Natural killer cell (primary cell): ENCODE data around the gene LRRC1. TPM values are rescaled to one million over a fixed set of nuclear protein-coding genes. Genes with fewer than 3 reads are reported as not detected.

Experiments used
- ATAC-seq, 3 donors: fragments of 150-1000 bp in 2 of 3; fragments of 200-7000 bp in 1 of 3; cut with Tn5 transposase; 1 replicate in 1 of 3; 2 replicates in 2 of 3; pipeline ENCODE4 v1.10.0; 2021; ENCODE audit warnings: mild to moderate bottlenecking in 2 of 3, moderate library complexity in 2 of 3
- DNase-seq, 2 donors: peaks; one replicate each; pipeline versions ENCODE4 v3.0.0 to v3.0.0-alpha.2; 2013 to 2021; ENCODE audit warnings: mixed read lengths in 1 of 2
- H3K27ac ChIP-seq: one replicate; pipeline ENCODE4 v1.5.1; 2013; ENCODE audit warnings: mild to moderate bottlenecking, low read length
- H3K27me3 ChIP-seq: one replicate; pipeline ENCODE4 v1.6.1; 2013; ENCODE audit warnings: low read length; ENCODE audit not compliant: control insufficient read depth, insufficient read depth
- H3K36me3 ChIP-seq: one replicate; pipeline ENCODE4 v1.6.1; 2013; ENCODE audit warnings: low read length; ENCODE audit not compliant: control insufficient read depth, insufficient read depth
- H3K4me1 ChIP-seq: one replicate; pipeline ENCODE4 v1.6.1; 2013; ENCODE audit warnings: low read length; ENCODE audit not compliant: control insufficient read depth, insufficient read depth
- H3K4me3 ChIP-seq: one replicate; pipeline ENCODE4 v1.5.1; 2013; ENCODE audit warnings: low read length
- H3K9me3 ChIP-seq: one replicate; pipeline ENCODE4 v1.6.1; 2013; ENCODE audit warnings: low read length; ENCODE audit not compliant: control insufficient read depth, insufficient read depth
- H3K27ac Mint-ChIP-seq, 2 donors: one replicate each; pipeline ENCODE4 v1.8.0; 2022; ENCODE audit warnings: mild to moderate bottlenecking in 2 of 2, mixed read lengths in 2 of 2, moderate library complexity in 1 of 2
- H3K27me3 Mint-ChIP-seq, 2 donors: one replicate each; pipeline ENCODE4 v1.8.0; 2022; ENCODE audit warnings: low read depth in 2 of 2, mixed read lengths in 2 of 2
- H3K36me3 Mint-ChIP-seq: one replicate; pipeline ENCODE4 v1.8.0; 2022; ENCODE audit warnings: mixed read lengths
- H3K4me1 Mint-ChIP-seq, 2 donors: one replicate each; pipeline ENCODE4 v1.8.0; 2022; ENCODE audit warnings: mixed read lengths in 2 of 2
- H3K4me3 Mint-ChIP-seq: one replicate; pipeline ENCODE4 v1.8.0; 2022; ENCODE audit warnings: mild to moderate bottlenecking, moderate library complexity, mixed read lengths
- H3K9me3 Mint-ChIP-seq, 2 donors: one replicate each; pipeline ENCODE4 v1.8.0; 2022; ENCODE audit warnings: mixed read lengths in 2 of 2
- WGBS: methylation state at CpG from one replicate; pipeline ENCODE4 v1.1.7; 2013; ENCODE audit warnings: missing lambda C conversion rate; ENCODE audit not compliant: insufficient coverage; 5-methylcytosine and 5-hydroxymethylcytosine counted together
- intact Hi-C: fragments of 100-400 bp; cut with micrococcal nuclease; formaldehyde crosslinking; loops from one replicate; pipeline ENCODE4 v1.14.2; 2022
- total RNA-seq, 4 donors: library from RNA; stranded (reverse); fragments of 120-200 nt in 1 of 4; gene quantifications; one replicate each; pipeline versions ENCODE4 v1.2.3 to v1.2.4, GENCODE V29; 2013 to 2022
- TF ChIP-seq, protein P1 (sequence below): fragments of 200-600 bp; IDR thresholded peaks from one replicate; pipeline ENCODE4 v1.8.0; 2022; ENCODE audit warnings: antibody characterized with exemption

Gene LRRC1
- total RNA-seq, 3 donors from 2014 or later (not counting 1 experiment from before 2014, with no cell fraction given): 2.0 to 5.6 (median 3.7) TPM

DNA sequence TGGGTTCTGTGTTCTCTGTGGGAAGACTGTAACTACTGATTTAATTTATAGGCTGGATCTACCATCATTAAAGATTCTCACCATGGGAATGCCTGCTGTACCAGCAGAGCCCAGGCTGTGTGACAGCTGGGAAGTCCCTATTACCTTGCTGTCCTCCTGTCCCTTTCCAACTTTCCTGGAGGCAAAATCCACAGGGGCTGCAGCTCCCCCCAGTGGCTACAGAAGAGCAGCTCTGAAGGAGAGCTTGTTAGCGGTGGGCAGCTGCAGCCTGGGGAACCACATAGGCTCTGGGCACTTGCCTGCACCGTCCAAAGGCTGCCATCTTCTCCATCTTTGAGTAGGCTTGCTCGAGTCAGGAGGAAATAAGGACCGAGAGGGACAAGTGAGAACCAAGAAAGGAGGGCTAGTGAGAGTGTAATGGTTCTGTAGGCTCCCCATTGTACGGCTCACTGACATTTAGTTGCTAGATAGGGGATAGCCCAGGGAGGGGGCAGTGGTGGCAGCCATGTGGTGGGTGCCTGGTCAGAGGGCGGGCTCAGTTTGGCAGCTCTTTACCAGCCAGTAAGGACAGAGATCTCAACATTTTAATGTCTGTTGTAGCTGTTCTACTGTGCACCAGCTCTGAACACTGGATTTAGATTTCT is 161.4 kb downstream of the LRRC1 start:
- Mint-ChIP-seq H3K9me3 (no peaks in the 10 kb centered on the region), H3K36me3 (no peaks in the 10 kb centered on the region), H3K4me1 (no peaks in the 10 kb centered on the region), H3K27ac (no peak overlapping the region), H3K27me3 (peaks cover 3 to 17% of the 10 kb centered on the region in 2 donors), H3K4me3 (no peak overlapping the region)
- WGBS: 37% methylated on average over 6 of the region's 6 CpGs
- Histone ChIP-seq H3K27ac (no peak overlapping the region), H3K9me3 (no peaks in the 10 kb centered on the region), H3K36me3 (no peaks in the 10 kb centered on the region), H3K4me1 (no peaks in the 10 kb centered on the region), H3K27me3 (no peaks in the 10 kb centered on the region), H3K4me3 (no peak overlapping the region)
- intact Hi-C loops: no loop called here
- no peak for DNase-seq
- TF ChIP-seq, protein P1, sequence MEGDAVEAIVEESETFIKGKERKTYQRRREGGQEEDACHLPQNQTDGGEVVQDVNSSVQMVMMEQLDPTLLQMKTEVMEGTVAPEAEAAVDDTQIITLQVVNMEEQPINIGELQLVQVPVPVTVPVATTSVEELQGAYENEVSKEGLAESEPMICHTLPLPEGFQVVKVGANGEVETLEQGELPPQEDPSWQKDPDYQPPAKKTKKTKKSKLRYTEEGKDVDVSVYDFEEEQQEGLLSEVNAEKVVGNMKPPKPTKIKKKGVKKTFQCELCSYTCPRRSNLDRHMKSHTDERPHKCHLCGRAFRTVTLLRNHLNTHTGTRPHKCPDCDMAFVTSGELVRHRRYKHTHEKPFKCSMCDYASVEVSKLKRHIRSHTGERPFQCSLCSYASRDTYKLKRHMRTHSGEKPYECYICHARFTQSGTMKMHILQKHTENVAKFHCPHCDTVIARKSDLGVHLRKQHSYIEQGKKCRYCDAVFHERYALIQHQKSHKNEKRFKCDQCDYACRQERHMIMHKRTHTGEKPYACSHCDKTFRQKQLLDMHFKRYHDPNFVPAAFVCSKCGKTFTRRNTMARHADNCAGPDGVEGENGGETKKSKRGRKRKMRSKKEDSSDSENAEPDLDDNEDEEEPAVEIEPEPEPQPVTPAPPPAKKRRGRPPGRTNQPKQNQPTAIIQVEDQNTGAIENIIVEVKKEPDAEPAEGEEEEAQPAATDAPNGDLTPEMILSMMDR: no peak
- peak in 1 of 3 donors; percentile 21 for ATAC-seq

DNA sequence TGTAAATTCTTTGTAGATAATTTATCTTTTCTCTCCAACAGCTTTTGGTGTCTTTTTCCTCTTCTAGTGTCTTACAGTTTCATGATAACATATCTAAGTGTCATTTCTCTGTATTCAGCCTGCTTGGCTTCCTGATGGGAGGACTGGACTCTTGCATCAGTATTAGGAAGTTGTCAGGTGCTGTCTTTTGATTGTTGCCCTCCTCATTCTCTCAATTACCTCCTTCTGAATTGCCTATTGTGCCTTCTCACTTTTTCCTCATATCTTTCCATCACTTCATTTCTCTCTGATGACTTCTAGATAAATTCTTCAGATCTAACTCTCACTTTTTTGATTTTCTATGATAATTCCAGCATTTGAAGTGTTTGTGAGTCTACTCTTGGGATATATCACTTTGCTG is 162.0 kb downstream of the LRRC1 start:
- Mint-ChIP-seq H3K27ac (no peak overlapping the region), H3K4me3 (no peak overlapping the region), H3K9me3 (no peaks in the 10 kb centered on the region), H3K27me3 (peaks cover 3 to 17% of the 10 kb centered on the region in 2 donors), H3K4me1 (no peaks in the 10 kb centered on the region), H3K36me3 (no peaks in the 10 kb centered on the region)
- ATAC-seq: no peak
- Histone ChIP-seq H3K4me3 (no peak overlapping the region), H3K36me3 (no peaks in the 10 kb centered on the region), H3K27ac (no peak overlapping the region), H3K9me3 (no peaks in the 10 kb centered on the region), H3K4me1 (no peaks in the 10 kb centered on the region), H3K27me3 (no peaks in the 10 kb centered on the region)
- TF ChIP-seq, protein P1: no peak
- DNase-seq: no peak
- intact Hi-C loops: no loop called here

DNA sequence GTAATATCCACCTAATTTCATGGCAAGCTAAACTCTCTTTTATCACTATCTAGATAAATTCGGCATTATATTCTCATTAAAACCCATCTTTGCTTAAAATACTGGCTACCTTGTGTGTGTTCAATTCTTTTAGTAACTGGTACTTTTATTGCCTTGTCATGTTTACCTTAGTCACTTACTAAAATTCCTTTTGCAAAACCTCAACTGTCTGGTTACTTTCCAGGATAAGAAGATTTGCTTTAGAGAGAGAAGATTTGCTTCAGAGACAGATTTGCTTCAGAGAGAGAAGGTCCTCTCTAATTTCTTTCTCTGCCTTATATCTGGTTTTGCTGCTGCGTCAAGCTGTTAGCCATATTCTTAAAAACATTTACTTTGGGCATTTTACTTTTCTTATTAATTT is 164.9 kb downstream of the LRRC1 start:
- TF ChIP-seq, protein P1: no peak
- DNase-seq (no peak), ATAC-seq (no peak)
- Histone ChIP-seq H3K27me3 (no peaks in the 10 kb centered on the region), H3K4me1 (no peaks in the 10 kb centered on the region), H3K4me3 (no peak overlapping the region), H3K27ac (no peak overlapping the region), H3K36me3 (no peaks in the 10 kb centered on the region), H3K9me3 (no peaks in the 10 kb centered on the region)
- Mint-ChIP-seq H3K4me1 (no peaks in the 10 kb centered on the region), H3K4me3 (no peak overlapping the region), H3K27me3 (peaks cover 3 to 17% of the 10 kb centered on the region in 2 donors), H3K27ac (no peak overlapping the region), H3K9me3 (no peaks in the 10 kb centered on the region), H3K36me3 (no peaks in the 10 kb centered on the region)
- no CpG with 5 or more reads among the region's 2 CpGs for WGBS
- intact Hi-C loops: no loop called here

DNA sequence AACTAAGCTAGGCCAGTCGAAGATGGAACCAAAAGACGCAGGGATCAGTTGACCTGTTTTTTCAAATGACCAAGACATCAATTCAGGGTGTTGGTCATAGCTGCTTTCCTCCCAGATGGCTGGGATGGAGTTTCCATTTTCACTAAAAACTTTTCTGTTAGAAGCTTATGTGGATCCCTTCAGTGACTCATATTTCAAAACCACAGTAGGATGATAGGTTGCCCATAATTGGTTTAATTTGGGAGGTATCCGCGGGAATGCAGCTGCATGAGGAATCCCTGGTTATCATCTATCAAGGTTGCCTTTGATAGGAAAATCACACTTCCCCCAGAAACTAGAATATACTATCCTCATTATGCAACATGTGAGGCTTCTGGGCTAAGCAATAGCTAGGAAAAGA is 165.5 kb downstream of the LRRC1 start:
- TF ChIP-seq, protein P1: no peak
- Mint-ChIP-seq H3K27me3 (peaks cover 3 to 17% of the 10 kb centered on the region in 2 donors), H3K9me3 (no peaks in the 10 kb centered on the region), H3K36me3 (no peaks in the 10 kb centered on the region), H3K4me1 (no peaks in the 10 kb centered on the region), H3K4me3 (no peak overlapping the region), H3K27ac (no peak overlapping the region)
- ATAC-seq (no peak), DNase-seq (no peak)
- H3K27me3 ChIP-seq: no peaks in the 10 kb centered on the region
- H3K36me3 ChIP-seq: no peaks in the 10 kb centered on the region
- H3K27ac ChIP-seq: no peak overlapping the region
- 97% methylated on average over 4 of the region's 4 CpGs for WGBS
- H3K9me3 ChIP-seq: no peaks in the 10 kb centered on the region
- intact Hi-C loops: no loop called here
- no peaks in the 10 kb centered on the region for H3K4me1 ChIP-seq
- no peak overlapping the region for H3K4me3 ChIP-seq
